ENCODE results near the gene RNGTT. TPM values are rescaled to one million over a fixed set of nuclear protein-coding genes. Genes with fewer than 3 reads are reported as not detected.
A peak's percentile ranks its signal among the peaks of the same experiment; 100 is the strongest.

RNGTT gene
- total RNA-seq, 2 experiments from 2014 or later, result 11.6 to 12.4 TPM

DNA sequence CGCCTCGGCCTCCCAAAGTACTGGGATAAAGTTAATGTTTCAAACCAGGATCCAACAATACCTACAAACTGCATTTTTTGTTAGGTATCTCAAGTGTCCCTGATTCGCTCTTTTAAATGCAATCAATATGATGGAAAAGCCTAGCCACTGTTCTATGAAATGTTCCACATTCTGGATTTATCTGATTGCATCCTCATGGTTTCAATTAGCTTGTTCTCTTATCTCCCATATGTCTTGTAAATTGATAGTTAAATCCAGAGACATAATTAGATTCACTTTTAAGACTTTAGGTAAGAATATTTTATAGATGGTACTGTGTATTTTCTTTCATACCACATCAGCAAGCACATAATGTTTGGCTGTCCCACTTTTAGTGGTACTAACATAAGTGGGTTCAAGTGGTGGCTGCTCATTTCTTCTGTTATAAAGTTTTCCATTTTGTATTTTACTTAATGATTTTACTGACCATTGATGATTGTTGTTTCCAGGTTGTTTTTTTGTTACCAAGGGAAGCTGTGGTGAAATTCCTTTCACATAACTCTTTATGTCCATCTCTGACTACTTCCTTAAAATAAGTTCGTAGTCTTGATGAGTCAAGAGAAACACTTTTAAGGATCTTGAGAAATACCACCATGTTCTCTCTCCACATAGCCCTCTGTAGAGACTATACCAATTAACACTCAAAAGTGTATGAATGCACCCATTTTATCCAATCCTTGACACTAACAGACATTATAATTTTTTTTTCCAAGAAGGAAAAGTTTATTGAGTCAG, 40.5 kb downstream of the RNGTT start:
- H3K27me3 ChIP-seq (ENCODE audit: control insufficient read depth in 1 of 2, insufficient read depth in 2 of 2, low read length in 2 of 2), result no peaks in the 10 kb centered on the region
- ATAC-seq (ENCODE audit: poor library complexity) (no peak), DNase-seq (peak in 3 of 14 experiments; percentile 3 to 20 (median 20))
- no peak overlapping the region for H3K4me3 ChIP-seq (ENCODE audit: low read length)
- no peak overlapping the region for H3K27ac ChIP-seq (ENCODE audit: low read depth in 1 of 2, low read length in 2 of 2)
- H3K9me3 ChIP-seq (ENCODE audit: control insufficient read depth in 1 of 2, insufficient read depth in 1 of 2, low read length in 2 of 2), result no peaks in the 10 kb centered on the region
- H3K36me3 ChIP-seq (ENCODE audit: insufficient read depth, low read length), result peaks cover 16% of the 10 kb centered on the region
- H3K4me3 Mint-ChIP-seq, result no peak overlapping the region
- H3K36me3 Mint-ChIP-seq (ENCODE audit: low read depth), result peaks cover 66% of the 10 kb centered on the region
- ChIA-PET CTCF (interaction anchor here (1.0 kb wide), 1 partner anchor 16 kb away, joined by 3 read pairs; no protein-coding TSS in a partner anchor), POLR2A (interaction anchor here (0.6 kb wide), 1 partner anchor 1923 kb away, joined by 3 read pairs; no protein-coding TSS in a partner anchor)
- intact Hi-C loops (cut with DNase I, micrococcal nuclease), result no loop called here
- H3K9me3 Mint-ChIP-seq, result no peaks in the 10 kb centered on the region
- H3K4me1 Mint-ChIP-seq (ENCODE audit: low read depth), result no peaks in the 10 kb centered on the region
- TF ChIP-seq, protein P1, sequence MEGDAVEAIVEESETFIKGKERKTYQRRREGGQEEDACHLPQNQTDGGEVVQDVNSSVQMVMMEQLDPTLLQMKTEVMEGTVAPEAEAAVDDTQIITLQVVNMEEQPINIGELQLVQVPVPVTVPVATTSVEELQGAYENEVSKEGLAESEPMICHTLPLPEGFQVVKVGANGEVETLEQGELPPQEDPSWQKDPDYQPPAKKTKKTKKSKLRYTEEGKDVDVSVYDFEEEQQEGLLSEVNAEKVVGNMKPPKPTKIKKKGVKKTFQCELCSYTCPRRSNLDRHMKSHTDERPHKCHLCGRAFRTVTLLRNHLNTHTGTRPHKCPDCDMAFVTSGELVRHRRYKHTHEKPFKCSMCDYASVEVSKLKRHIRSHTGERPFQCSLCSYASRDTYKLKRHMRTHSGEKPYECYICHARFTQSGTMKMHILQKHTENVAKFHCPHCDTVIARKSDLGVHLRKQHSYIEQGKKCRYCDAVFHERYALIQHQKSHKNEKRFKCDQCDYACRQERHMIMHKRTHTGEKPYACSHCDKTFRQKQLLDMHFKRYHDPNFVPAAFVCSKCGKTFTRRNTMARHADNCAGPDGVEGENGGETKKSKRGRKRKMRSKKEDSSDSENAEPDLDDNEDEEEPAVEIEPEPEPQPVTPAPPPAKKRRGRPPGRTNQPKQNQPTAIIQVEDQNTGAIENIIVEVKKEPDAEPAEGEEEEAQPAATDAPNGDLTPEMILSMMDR (IDR thresholded peaks at IDR 0.05), result no peak
- H3K27ac Mint-ChIP-seq, result no peak overlapping the region
- H3K27me3 Mint-ChIP-seq, result no peaks in the 10 kb centered on the region
- H3K4me1 ChIP-seq (ENCODE audit: insufficient read depth, low read length), result no peaks in the 10 kb centered on the region

DNA sequence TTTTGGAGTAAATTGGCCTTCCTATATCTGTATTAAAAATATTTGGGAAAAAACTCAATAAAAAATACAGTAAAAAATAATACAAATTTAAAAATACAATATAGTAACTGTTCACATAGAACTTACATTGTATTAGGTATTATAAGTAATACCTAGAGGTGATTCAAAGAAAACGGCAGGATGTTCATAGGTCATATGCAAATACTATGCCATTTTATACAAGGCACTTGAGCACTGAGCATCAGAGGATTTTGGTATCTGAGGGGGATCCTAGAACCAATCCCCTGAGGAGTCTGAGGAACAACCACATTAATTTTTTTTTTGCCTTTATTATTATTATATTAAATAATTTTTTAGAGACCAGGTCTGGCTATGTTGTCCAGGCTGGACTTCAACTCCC, 41.7 kb downstream of the RNGTT start:
- CTCF ChIA-PET, result no interaction called here

DNA sequence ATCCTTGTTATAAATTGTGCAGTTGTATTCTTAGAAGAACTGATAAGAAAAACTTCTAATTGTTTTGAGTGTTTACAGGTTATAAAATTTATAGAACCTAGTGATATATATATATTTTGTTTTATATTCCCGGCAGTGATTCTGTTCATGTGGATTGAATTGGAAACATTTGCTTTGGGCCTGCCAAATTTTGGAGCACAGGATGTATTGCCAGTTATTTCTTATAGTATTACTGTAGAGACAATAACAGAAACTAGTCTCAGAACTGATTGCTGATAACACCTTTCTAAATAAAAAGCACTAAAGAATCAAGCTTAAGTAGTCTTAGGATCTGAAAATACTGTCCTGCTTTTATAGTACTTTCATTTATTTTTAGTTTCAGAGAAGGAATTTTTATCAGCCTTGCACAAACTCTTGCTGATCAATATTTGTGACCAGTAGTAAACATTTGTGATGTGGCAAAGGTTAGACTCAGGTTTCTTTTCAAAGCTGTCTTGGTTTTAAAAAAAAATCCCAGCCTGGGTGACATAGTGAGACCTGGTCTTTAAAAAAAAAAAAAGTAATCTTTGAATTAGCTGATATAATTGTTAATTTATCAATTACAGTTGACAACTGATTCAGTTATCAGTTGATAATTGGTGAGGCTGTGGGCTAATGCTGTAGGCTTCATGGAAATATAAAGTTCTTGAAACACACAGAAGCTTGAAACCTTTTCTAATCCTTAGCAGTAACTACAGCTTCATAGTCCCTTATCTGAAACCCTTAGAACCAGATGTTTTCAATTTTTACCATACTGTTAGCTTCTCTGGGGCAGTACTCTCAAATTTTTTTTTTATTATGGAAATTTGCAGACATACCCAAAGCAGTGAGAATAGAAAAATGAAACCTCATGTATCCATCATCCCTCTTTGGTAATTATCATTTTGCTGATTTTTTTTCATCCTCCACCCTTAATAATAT, 42.4 kb downstream of the RNGTT start:
- no peaks in the 10 kb centered on the region for H3K9me3 Mint-ChIP-seq
- Histone ChIP-seq H3K27ac (ENCODE audit: low read depth in 1 of 2, low read length in 2 of 2) (no peak overlapping the region), H3K27me3 (ENCODE audit: control insufficient read depth in 1 of 2, insufficient read depth in 2 of 2, low read length in 2 of 2) (no peaks in the 10 kb centered on the region), H3K9me3 (ENCODE audit: control insufficient read depth in 1 of 2, insufficient read depth in 1 of 2, low read length in 2 of 2) (no peaks in the 10 kb centered on the region), H3K4me3 (ENCODE audit: low read length) (no peak overlapping the region), H3K36me3 (ENCODE audit: insufficient read depth, low read length) (peaks cover 16% of the 10 kb centered on the region), H3K4me1 (ENCODE audit: insufficient read depth, low read length) (no peaks in the 10 kb centered on the region)
- TF ChIP-seq, protein P1 (IDR thresholded peaks at IDR 0.05), result no peak
- ChIA-PET POLR2A (no interaction called here), CTCF (no interaction called here)
- H3K4me3 Mint-ChIP-seq, result no peak overlapping the region
- peaks cover 68% of the 10 kb centered on the region for H3K36me3 Mint-ChIP-seq (ENCODE audit: low read depth)
- no peak for DNase-seq
- no peak overlapping the region for H3K27ac Mint-ChIP-seq
- ATAC-seq (ENCODE audit: poor library complexity), result no peak
- peaks cover 12% of the 10 kb centered on the region for H3K4me1 Mint-ChIP-seq (ENCODE audit: low read depth)
- intact Hi-C loops (cut with DNase I, micrococcal nuclease), result no loop called here
- no peaks in the 10 kb centered on the region for H3K27me3 Mint-ChIP-seq

More for the DNA sequence above, 41.7 kb downstream of the RNGTT start:
- intact Hi-C loops (cut with DNase I, micrococcal nuclease), result no loop called here
- H3K36me3 Mint-ChIP-seq (ENCODE audit: low read depth), result peaks cover 69% of the 10 kb centered on the region
- no peak overlapping the region for H3K27ac Mint-ChIP-seq
- ATAC-seq (ENCODE audit: poor library complexity) (no peak), DNase-seq (no peak)
- H3K9me3 Mint-ChIP-seq, result no peaks in the 10 kb centered on the region
- no peak overlapping the region for H3K27ac ChIP-seq (ENCODE audit: low read depth in 1 of 2, low read length in 2 of 2)
- no peaks in the 10 kb centered on the region for H3K27me3 ChIP-seq (ENCODE audit: control insufficient read depth in 1 of 2, insufficient read depth in 2 of 2, low read length in 2 of 2)
- TF ChIP-seq, protein P1 (IDR thresholded peaks at IDR 0.05), result no peak
- no peak overlapping the region for H3K4me3 Mint-ChIP-seq
- H3K4me3 ChIP-seq (ENCODE audit: low read length), result no peak overlapping the region
- H3K36me3 ChIP-seq (ENCODE audit: insufficient read depth, low read length), result peaks cover 16% of the 10 kb centered on the region
- H3K4me1 Mint-ChIP-seq (ENCODE audit: low read depth), result peaks cover 11% of the 10 kb centered on the region
- H3K27me3 Mint-ChIP-seq, result no peaks in the 10 kb centered on the region
- no peaks in the 10 kb centered on the region for H3K9me3 ChIP-seq (ENCODE audit: control insufficient read depth in 1 of 2, insufficient read depth in 1 of 2, low read length in 2 of 2)
- H3K4me1 ChIP-seq (ENCODE audit: insufficient read depth, low read length), result no peaks in the 10 kb centered on the region
- POLR2A ChIA-PET, result no interaction called here

All from CD4-positive, alpha-beta T cell (primary cell).